Kidney (tissue), 14 donors: ENCODE results near the gene TNS2. TPM values are rescaled to one million over a fixed set of nuclear protein-coding genes. Genes with fewer than 3 reads are reported as not detected.

ENCODE experiments used
- DNase-seq, 5 donors: peaks; one replicate each; pipeline ENCODE4 v3.0.0-alpha.2; 2013 to 2020
- FAIRE-seq: peaks from 2 replicates; lab custom pipeline; 2012; peaks lifted over from hg19 to GRCh38; lab: Jason Lieb, UNC
- H3K27ac ChIP-seq, 2 donors: one replicate each; pipeline ENCODE4 v1.7.0; 2013; ENCODE audit warnings: low read depth in 2 of 2, low read length in 2 of 2, inconsistent platforms in 1 of 2
- H3K27me3 ChIP-seq: one replicate; pipeline ENCODE4 v1.7.1; 2013; ENCODE audit warnings: low read length, inconsistent platforms; ENCODE audit not compliant: control insufficient read depth, insufficient read depth
- H3K36me3 ChIP-seq, 3 donors: one replicate each; pipeline versions ENCODE4 v1.7.0 to v1.7.1; 2013; ENCODE audit warnings: low read length in 3 of 3, control low read depth in 1 of 3, inconsistent platforms in 1 of 3; ENCODE audit not compliant: insufficient read depth in 3 of 3, control insufficient read depth in 2 of 3
- H3K4me1 ChIP-seq, 3 donors: one replicate each; pipeline versions ENCODE4 v1.7.0 to v1.7.1; 2013; ENCODE audit warnings: low read length in 3 of 3, inconsistent platforms in 1 of 3, low read depth in 1 of 3; ENCODE audit not compliant: control insufficient read depth in 2 of 3, insufficient read depth in 2 of 3
- H3K4me3 ChIP-seq, 3 donors: one replicate each; pipeline versions ENCODE4 v1.7.0 to v1.8.1; 2013; ENCODE audit warnings: low read length in 3 of 3, control low read depth in 1 of 3, inconsistent platforms in 1 of 3
- H3K9ac ChIP-seq, 3 donors: one replicate each; pipeline versions ENCODE4 v1.7.0 to v1.7.1; 2013; ENCODE audit warnings: low read length in 3 of 3, control low read depth in 1 of 3, inconsistent platforms in 1 of 3
- H3K9me3 ChIP-seq, 3 donors: one replicate each; pipeline versions ENCODE4 v1.7.0 to v1.7.1; 2013; ENCODE audit warnings: low read length in 3 of 3, control low read depth in 1 of 3, inconsistent platforms in 1 of 3; ENCODE audit not compliant: control insufficient read depth in 2 of 3, insufficient read depth in 1 of 3
- CTCF ChIP-seq: IDR thresholded peaks from 3 replicates; pipeline ENCODE4 v1.5.1; 2012; ENCODE audit warnings: mild to moderate bottlenecking, moderate library complexity, borderline replicate concordance; ENCODE audit not compliant: insufficient read depth; ENCODE audit errors: extremely low read depth
- intact Hi-C: fragments of 100-400 bp; cut with DNase I; formaldehyde crosslinking; loops from one replicate; pipeline ENCODE4 v1.11.1; 2022
- polyA plus RNA-seq: library from polyadenylated mRNA; stranded (reverse); fragments of 350-450 nt; fragmentation: Illumina TruSeq; extraction: RNeasy Lipid Tissue Mini Kit (QIAGEN cat#74804); gene quantifications from one replicate; pipeline ENCODE4 v1.2.3, GENCODE V29; 2014; ENCODE audit warnings: low read depth, low replicate concordance; ENCODE audit not compliant: insufficient read depth
- total RNA-seq: library from RNA; stranded (reverse); fragmentation: NEBNext Ultra II Directional; extraction: Animal tissue kit (Norgen Biotek cat#: 25700); gene quantifications from one replicate; pipeline ENCODE4 v1.2.1, GENCODE V29; 2021
- donor health status: control.
- donor health status: control.
- donor health status: control.
- donor health status: control.
- donor health status: control.
- donor health status: DM: yes; HTN: yes; CAD: no.
- donor health status: Normal renal cell carcinoma (clear cell type).

The TNS2 gene
- total and polyA plus RNA-seq, 2 donors from 2014 or later = 90.1 to 179 TPM

GRCh38 chr12:53102883-53103807 lies 53.3 kb downstream of the TNS2 start, which contains the start of gene SOAT2:
SOAT2 (plus strand) TSS chr12:53103486; CDS start chr12:53103578, 92 bp downstream.
- Histone ChIP-seq H3K27me3 (no peaks in the 10 kb centered on the region), H3K4me3 (no peak within 1 kb of the TSS), H3K36me3 (no peaks in the 10 kb centered on the region), H3K4me1 (peaks cover 4 to 28% (median 25%) of the 10 kb centered on the region in 3 donors), H3K9ac (no peak within 1 kb of the TSS), H3K9me3 (no peaks in the 10 kb centered on the region), H3K27ac (peak within 1 kb of the TSS; percentile 76 to 85)
- DNase-seq = peak in 2 of 5 donors; percentile 39 to 75
- no peak for FAIRE-seq
- intact Hi-C loops = no loop called here
- TF ChIP-seq CTCF = no peak

GRCh38 chr12:53103860-53104305 lies 54.0 kb downstream of the TNS2 start:
- Histone ChIP-seq H3K4me1 (peaks cover 3 to 24% (median 21%) of the 10 kb centered on the region in 3 donors), H3K27ac (peak overlapping the region in 1 of 2 donors; percentile 67), H3K9me3 (no peaks in the 10 kb centered on the region), H3K36me3 (no peaks in the 10 kb centered on the region), H3K9ac (no peak overlapping the region), H3K27me3 (no peaks in the 10 kb centered on the region), H3K4me3 (no peak overlapping the region)
- intact Hi-C loops = no loop called here
- FAIRE-seq (no peak), DNase-seq (no peak)
- TF ChIP-seq CTCF = no peak

DNA sequence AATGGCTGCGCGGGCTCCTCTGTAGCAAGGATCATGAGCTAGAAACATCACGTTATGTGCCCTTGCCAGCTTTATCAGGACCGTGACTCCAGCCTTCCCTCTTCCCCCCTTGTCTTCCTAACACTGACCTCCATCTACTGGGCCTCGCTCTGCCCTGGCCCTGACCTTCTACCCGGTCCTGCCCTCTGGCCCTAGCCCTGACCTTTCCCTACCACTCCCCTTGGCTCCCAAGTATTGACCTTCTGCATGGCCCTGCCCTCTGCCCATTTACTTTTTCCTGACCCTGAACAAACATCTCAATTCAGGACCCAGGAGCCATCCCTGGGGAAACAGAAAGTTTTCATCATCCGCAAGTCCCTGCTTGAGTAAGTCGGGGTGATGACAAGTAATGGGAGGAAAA lies 55.4 kb downstream of the TNS2 start:
- no peak overlapping the region for H3K9ac ChIP-seq
- H3K9me3 ChIP-seq = no peaks in the 10 kb centered on the region
- H3K27me3 ChIP-seq = no peaks in the 10 kb centered on the region
- H3K36me3 ChIP-seq = no peaks in the 10 kb centered on the region
- TF ChIP-seq CTCF = no peak
- DNase-seq (no peak), FAIRE-seq (no peak)
- H3K27ac ChIP-seq = no peak overlapping the region
- peaks cover 0 to 21% (median 17%) of the 10 kb centered on the region in 3 donors for H3K4me1 ChIP-seq
- no peak overlapping the region for H3K4me3 ChIP-seq
- intact Hi-C loops = no loop called here
